IPS-11a (cell line): ENCODE data around the gene CDC42BPG.
"Not testable (repeated sequence)": the region's sequence is repeated elsewhere in the genome, so short reads cannot be mapped to it uniquely, and the experiment has no call there.

Experiments
- H3K4me3 ChIP-seq: one replicate; pipeline ENCODE4 v1.5.1; 2013; ENCODE audit warnings: low read depth, low read length, control low read depth

CDC42BPG gene

GRCh38 chr11:64849598-64850356 lies 5.3 kb upstream of the CDC42BPG start:
- no peak overlapping the region for H3K4me3 ChIP-seq

DNA sequence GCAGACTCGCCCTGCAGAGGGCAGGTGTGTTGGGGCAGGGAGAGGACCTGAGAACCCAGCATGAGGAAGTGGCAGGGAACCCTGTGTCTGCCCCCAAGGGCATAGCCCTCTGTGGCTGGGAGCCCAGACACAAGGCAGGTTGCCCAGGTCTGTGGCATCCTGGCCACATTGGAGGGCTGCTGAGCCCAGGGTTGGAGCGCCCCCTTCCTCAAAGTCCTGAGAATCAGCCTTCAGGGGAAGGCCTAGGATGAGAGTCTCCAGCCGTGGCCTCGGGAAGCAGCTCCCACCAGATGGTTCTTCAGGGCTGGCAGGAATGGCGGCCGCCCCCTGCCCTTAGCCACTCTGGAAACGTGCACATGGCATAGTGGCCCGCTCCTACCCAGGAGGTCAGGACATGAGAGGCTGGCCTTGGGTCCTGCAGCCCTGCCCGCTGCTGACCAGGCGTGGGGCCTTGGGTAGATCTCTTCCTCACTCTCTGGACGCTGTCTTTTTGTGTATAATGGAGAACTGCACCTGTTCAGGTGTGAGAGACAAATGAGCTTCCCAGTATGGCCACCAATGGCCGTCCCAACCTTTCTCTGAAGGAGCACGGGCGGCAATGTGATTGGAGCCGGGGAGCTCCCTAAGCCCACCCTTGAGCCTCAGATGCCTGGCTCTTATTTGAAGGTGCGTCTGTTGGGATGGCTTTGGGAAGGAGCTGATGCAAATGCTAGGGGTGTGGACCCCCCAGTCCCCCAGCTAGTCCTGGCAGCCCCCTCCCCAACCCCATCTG lies 4.6 kb upstream of the CDC42BPG start:
- no peak overlapping the region for H3K4me3 ChIP-seq

DNA sequence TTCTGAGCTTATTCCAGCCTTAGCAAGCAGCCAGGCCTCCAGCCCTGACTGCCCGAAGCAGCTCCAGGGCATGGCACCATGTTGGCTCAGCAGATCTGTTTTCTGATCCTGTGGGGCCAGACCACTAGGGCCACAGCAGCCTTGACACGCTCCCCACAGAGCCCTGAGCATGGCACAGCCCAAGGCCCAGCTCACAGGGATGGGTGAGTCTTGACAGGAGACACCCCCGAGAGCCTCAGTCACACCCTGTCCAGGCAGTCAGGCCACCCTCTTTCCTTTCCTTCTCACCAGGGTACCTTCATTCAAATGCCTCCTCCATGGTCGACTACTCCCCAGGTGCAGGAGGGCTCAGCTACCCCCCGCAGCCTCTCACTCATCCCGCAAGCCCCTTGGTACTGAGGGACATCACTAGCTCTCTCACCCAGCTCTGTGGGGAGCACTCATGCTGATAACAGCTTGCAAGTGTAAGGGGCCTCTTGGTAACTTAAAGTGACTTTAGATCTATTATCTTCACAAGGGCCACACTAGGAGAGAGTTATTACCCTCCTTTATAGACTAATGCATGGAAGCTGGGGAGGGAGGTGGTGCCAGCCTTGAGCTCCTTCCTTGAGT lies 3.9 kb upstream of the CDC42BPG start:
- no peak overlapping the region for H3K4me3 ChIP-seq

DNA sequence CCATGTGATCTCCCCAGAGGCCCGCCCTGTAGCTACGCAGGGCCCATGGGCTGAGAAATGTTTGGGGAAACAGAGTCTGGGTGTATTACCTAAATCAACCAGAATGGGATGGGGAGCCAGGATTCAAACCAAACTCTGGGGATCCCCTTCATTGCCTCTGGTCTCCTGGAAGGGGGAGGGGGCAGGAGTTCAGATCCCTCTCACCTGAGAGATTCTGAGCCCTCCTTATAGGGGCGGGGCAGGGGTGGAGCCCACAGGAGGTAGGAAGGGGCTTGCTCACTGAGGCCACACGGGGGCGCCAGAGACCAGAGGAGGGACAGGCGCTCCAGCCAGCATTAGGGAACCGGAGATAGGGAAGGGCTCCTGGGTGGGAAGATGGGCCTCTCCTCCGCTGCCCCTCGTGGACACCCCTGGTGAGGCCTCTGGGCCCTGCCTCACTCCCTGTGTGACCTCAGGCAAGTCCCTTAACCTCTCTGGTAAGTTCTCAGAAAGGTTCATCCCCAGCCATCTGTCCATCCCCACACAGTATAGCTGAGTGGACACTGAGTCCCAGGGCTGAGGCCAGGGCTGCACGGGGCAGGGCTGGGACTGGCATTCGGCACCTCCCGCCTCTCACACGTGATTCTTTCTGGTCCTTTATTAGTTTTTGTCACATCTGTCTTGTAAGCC lies 2.7 kb upstream of the CDC42BPG start:
- H3K4me3 ChIP-seq, result no peak overlapping the region

GRCh38 chr11:64845776-64846129 lies 1.3 kb upstream of the CDC42BPG start:
- not testable (repeated sequence) for H3K4me3 ChIP-seq

DNA sequence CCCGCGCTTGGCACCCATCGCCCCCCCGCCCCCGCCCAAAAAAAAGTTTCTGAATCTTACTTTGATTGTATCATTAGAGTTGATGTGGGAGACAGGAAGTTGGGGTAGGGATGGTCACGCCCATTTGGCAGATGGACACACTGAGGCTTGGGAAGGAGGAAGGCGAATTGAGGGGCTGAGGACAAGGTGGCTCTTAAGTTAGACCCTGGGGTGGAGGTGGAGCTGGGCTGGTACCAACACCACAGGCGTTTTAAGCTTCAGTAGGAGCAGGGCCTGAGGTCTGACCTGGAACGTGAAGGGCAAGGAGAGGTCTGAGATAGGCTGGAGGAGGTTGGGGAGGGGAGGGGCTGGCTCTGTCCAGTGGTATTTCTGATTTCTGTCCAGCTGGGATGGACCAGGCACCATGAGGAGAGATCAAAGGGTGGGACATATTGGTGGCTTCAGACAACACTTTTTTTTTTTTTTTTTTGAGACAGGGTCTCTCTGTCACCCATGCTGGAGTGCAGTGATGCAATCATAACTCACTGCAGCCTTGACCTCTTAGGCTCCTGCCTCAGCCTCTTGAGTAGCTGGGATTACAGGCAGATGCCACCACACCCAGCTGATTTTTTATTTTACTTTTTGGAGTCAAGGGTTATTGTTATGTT lies 799 bp upstream of the CDC42BPG start:
- peak overlapping the region; percentile 72 for H3K4me3 ChIP-seq

- H3K4me3 ChIP-seq, result peak overlapping the region; percentile 56
Observed at GRCh38 chr11:64843686-64844329, 645 bp downstream of the CDC42BPG start.

DNA sequence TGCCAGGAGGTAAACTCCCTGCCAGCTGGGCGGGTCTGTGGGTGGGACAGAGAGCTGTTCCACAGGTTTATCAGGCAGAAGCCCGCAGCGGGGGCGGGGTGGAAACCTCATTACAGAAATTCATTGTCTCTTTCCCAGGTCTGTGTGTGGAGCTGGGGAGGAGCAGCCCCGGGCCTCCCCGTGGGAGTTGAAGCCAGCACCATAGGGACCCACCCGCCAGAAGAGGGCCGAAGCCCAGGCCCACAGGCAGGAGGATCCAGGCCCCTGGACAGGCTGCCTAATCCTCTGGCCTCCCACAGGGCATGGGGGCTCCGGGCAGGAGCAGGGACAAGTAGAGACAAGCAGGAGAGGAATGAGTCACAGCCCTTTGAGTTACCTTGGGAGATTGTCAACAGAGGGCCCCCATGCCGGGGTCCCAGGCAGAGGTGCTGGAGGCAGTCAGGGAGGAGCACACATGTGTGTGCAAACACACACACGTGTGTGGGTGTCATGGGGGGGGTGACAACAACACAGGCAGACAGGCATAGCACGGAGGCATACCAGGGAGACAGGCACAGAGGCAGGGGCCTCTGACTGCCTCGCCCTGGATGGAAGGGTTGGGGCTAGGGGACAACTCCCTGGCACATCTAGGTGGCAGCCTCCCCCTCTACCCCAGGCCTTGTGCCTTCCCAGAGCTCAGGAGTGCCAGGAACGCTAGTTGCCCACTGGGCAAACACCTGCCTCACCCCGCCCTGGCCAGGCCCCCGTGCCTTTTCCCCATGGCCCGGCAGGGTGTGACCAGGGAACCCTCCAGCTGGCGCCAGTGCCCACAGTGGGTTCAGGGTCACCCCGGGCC lies 1.4 kb downstream of the CDC42BPG start:
- no peak overlapping the region for H3K4me3 ChIP-seq

GRCh38 chr11:64842366-64842759 lies 2.1 kb downstream of the CDC42BPG start:
- no peak overlapping the region for H3K4me3 ChIP-seq

DNA sequence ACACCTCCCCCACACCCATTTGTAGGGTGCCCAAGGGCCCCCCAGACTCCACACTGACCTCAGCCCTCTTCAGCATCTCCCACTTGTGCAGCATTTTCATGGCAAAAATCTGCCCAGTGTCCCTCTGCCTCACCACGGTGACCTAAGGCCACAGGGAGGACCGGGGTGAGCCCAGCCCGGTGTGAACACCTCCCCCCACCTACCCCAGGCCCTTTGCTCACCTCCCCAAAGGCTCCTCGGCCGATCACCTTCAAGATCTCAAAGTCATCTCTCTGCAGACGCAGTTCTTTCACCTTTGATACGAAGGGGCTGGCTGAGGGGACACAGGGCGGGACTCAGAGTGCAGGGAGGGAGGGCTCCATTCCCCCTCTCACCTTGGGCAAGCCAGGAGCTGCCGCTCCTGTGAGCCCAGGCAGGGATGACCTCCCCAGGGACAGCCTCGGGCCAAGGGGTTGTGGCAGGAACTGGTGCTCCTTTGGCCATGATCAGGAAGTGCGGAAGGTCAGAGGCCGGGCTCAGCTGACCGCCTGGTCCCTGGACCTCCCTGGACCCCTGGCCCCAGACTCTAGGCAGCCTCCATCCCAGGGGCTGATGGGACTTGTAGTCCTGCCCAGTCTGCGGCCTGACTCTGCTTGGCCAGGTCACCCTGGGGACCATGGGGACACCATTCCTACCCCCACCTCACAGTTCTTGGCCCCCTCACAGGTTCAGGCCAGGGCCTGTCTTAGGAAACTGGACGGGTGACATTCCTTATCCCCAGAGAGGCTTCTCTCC lies 2.7 kb downstream of the CDC42BPG start:
- H3K4me3 ChIP-seq, result no peak overlapping the region

DNA sequence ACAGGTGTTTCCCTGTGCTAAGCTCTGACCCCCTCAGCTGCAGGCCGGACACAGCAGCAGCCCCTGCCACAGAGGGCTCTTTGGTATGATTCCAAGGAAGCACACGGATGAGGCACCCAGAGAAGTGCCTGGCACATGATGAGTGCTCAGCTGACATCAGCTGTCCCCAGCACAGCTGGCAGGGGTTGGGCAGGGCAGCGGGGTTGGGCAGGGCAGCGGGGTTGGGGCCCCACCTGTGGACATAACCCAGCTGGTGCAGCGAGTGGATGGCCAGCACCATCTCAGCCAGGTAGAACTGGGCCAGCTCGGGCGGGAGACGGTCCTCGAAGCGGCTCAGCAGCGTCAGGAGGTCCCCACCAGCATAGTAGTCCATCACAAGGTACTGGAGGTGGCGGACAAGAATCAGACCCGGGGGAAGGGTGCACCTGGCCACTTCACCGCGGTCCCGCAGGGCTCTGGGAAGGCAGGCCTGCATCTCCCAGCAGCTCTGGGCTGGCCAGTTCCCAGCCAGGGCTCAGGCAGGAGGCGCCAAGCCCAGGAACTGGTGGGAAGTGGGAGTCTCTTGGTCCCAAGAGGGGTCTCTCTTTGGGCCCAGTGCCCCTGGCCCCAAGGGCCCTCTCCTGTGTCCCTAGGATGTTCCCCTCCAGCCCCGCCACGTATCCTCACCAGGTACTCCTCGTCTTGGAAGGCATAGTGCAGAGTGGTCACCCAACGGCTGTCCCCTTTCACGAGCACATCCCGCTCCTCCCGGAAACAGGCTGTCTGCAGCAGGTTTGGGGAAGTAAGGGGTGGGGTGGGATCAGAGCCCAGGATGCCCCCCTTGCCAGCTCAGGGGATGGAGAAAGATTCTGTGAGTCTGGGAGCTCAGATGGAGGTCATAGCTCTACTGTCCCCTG lies 4.3 kb downstream of the CDC42BPG start:
- H3K4me3 ChIP-seq, result no peak overlapping the region

- H3K4me3 ChIP-seq, result no peak overlapping the region
Observed at GRCh38 chr11:64839335-64839734, 5.1 kb downstream of the CDC42BPG start.

GRCh38 chr11:64838600-64839334 lies 5.7 kb downstream of the CDC42BPG start:
- H3K4me3 ChIP-seq, result no peak overlapping the region

DNA sequence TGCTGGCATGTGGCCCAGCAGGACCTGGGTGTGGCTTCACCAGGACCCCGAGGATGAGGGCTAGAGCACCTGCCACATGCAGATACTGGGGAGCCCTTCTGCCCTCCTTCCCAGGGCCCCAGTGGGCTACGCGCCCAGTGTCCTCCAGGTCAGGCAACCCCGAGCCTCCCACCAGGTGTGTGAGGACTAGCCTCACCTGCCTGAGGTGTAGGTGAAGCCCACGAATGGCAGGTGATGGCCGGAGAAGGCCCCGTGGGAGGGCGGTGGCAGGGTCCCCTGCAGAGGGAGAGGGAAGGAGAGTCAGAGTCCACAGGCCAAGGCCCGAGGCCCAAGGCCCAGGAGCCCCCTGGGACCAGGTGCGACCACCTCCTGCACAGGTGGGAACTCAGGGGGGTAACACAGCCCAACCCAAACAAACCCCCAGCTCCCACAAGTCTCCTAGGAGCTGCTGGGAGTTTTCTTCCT lies 6.5 kb downstream of the CDC42BPG start:
- H3K4me3 ChIP-seq, result no peak overlapping the region

DNA sequence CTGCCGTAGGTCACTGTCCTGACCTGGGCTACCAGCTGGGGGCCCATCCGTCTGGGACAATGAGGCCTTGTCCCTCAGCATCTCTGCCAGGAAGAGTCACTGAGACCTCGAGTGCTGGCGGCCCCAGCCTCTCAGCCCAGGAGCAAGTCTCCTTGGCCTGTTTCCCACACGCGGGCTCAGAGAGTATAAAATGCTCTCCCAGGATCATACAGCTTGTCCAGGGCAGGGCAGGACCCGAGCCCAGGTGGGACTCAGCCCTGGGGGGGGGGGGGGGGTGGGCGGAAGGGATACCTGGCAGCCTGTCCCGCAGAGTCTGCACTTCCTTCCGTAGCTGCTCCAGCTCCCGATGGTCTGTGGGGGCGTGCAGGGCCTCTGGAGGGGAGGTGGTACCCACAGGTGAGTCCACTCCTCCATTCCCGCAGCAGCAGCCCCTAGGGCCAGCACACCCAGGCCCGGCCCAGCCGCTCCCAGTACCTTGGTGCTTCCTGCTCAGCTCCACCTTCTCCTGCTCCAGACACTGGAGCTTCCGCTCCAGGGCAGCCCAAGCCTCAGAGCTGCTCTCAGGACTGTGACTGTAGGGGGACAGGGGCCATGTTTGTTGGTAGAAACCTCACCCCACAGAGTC lies 7.9 kb downstream of the CDC42BPG start:
- H3K4me3 ChIP-seq, result no peak overlapping the region

- H3K4me3 ChIP-seq, result no peak overlapping the region
Observed at GRCh38 chr11:64835616-64836447, 8.6 kb downstream of the CDC42BPG start.
